ENCODE measurements around the gene TTC39C. TPM values are rescaled to one million over a fixed set of nuclear protein-coding genes. Genes with fewer than 3 reads are reported as not detected.
A peak's percentile ranks its signal among the peaks of the same experiment; 100 is the strongest.

The TTC39C gene
- total and polyA plus RNA-seq, 5 donors from 2014 or later = 109 to 274 (median 180) TPM

DNA sequence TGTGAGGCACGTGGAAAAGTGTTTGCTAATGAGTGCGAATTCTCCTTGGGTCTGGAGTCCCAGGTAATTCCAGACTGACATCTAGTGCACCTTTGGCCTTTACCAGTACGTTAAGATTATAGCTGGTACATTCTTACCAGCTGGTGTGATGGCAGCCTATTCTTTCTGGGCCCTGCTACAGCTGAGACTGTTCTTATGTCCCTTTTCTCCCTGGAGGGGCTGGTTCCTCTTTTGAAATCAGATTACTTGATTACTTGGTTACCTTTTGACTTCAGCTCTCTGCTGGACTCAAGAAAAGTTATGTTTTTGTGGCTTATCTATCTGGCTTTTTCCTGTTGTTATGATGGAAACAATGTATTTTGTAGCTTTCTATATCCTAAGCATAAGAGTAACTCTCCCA lies 138.8 kb downstream of the TTC39C start:
- Mint-ChIP-seq H3K9me3 (no peaks in the 10 kb centered on the region), H3K4me1 (no peaks in the 10 kb centered on the region), H3K36me3 (no peaks in the 10 kb centered on the region), H3K27ac (no peak overlapping the region), H3K27me3 (peaks cover 12% of the 10 kb centered on the region), H3K4me3 (no peak overlapping the region)
- ATAC-seq (ENCODE audit: low read depth in 2 of 2) (no peak), DNase-seq (no peak)
- Histone ChIP-seq H3K27ac (ENCODE audit: insufficient read depth, low read length, poor library complexity, severe bottlenecking) (no peak overlapping the region), H3K9me3 (ENCODE audit: control insufficient read depth in 2 of 2, low read length in 2 of 2) (no peaks in the 10 kb centered on the region), H3K36me3 (ENCODE audit: control insufficient read depth, insufficient read depth, low read length) (no peaks in the 10 kb centered on the region), H3K27me3 (ENCODE audit: control insufficient read depth, insufficient read depth, low read length) (no peaks in the 10 kb centered on the region), H3K4me3 (ENCODE audit: low read depth, low read length) (no peak overlapping the region), H3K4me1 (ENCODE audit: control insufficient read depth, insufficient read depth, low read length, poor library complexity, severe bottlenecking) (no peaks in the 10 kb centered on the region)

DNA sequence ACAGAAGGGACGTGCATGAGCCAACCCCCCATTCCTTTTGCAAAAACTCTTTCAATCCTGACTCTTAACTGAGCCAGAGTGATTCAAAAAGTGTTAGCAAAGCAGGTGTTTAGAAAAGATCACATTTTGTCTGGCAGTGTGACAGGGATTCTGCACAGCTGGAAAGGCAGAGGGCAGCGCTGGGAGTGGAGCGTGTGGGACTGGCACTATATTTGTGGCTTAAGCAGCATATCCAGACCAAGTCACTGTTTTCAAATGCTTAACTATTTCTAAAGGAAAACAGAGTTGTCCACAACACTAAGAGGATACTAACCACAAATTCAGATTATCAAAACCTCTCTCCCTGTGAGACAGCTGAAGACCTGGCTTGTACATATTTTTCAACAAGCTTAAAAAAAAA lies 143.3 kb downstream of the TTC39C start:
- Histone ChIP-seq H3K27me3 (ENCODE audit: control insufficient read depth, insufficient read depth, low read length) (no peaks in the 10 kb centered on the region), H3K4me1 (ENCODE audit: control insufficient read depth, insufficient read depth, low read length, poor library complexity, severe bottlenecking) (no peaks in the 10 kb centered on the region), H3K27ac (ENCODE audit: insufficient read depth, low read length, poor library complexity, severe bottlenecking) (no peak overlapping the region), H3K9me3 (ENCODE audit: control insufficient read depth in 2 of 2, low read length in 2 of 2) (no peaks in the 10 kb centered on the region), H3K4me3 (ENCODE audit: low read depth, low read length) (no peak overlapping the region), H3K36me3 (ENCODE audit: control insufficient read depth, insufficient read depth, low read length) (no peaks in the 10 kb centered on the region)
- ATAC-seq (ENCODE audit: low read depth in 2 of 2) (no peak), DNase-seq (no peak)
- Mint-ChIP-seq H3K27me3 (peaks cover 8% of the 10 kb centered on the region), H3K4me1 (no peaks in the 10 kb centered on the region), H3K36me3 (no peaks in the 10 kb centered on the region), H3K9me3 (no peaks in the 10 kb centered on the region), H3K4me3 (no peak overlapping the region), H3K27ac (no peak overlapping the region)

DNA sequence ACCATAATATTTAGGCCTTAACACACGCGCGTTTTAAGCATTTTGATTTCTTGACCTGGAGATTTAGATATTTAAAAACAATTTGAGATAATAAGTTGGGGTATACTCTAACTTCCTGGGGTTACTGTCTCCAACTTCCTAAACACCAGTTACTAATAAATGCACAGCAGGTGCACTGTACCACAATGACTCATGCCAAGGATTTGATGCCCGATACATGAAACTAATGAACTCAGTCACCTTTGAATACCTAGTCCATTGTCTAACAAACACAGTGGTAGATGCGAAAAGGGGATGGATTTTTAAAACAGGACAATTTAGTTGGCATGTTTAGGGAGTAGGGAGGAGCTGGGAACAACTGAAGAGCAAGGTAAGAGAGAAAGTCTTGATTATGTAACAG lies 145.5 kb downstream of the TTC39C start:
- Histone ChIP-seq H3K36me3 (ENCODE audit: control insufficient read depth, insufficient read depth, low read length) (no peaks in the 10 kb centered on the region), H3K27ac (ENCODE audit: insufficient read depth, low read length, poor library complexity, severe bottlenecking) (no peak overlapping the region), H3K27me3 (ENCODE audit: control insufficient read depth, insufficient read depth, low read length) (no peaks in the 10 kb centered on the region), H3K4me3 (ENCODE audit: low read depth, low read length) (no peak overlapping the region), H3K4me1 (ENCODE audit: control insufficient read depth, insufficient read depth, low read length, poor library complexity, severe bottlenecking) (no peaks in the 10 kb centered on the region), H3K9me3 (ENCODE audit: control insufficient read depth in 2 of 2, low read length in 2 of 2) (no peaks in the 10 kb centered on the region)
- H3K4me3 Mint-ChIP-seq = no peak overlapping the region
- peak overlapping the region in 1 of 3 donors; percentile 40 for H3K27ac Mint-ChIP-seq
- no peaks in the 10 kb centered on the region for H3K36me3 Mint-ChIP-seq
- no peak for ATAC-seq (ENCODE audit: low read depth in 2 of 2)
- H3K9me3 Mint-ChIP-seq = no peaks in the 10 kb centered on the region
- no peaks in the 10 kb centered on the region for H3K27me3 Mint-ChIP-seq
- no peak for DNase-seq
- no peaks in the 10 kb centered on the region for H3K4me1 Mint-ChIP-seq

DNA sequence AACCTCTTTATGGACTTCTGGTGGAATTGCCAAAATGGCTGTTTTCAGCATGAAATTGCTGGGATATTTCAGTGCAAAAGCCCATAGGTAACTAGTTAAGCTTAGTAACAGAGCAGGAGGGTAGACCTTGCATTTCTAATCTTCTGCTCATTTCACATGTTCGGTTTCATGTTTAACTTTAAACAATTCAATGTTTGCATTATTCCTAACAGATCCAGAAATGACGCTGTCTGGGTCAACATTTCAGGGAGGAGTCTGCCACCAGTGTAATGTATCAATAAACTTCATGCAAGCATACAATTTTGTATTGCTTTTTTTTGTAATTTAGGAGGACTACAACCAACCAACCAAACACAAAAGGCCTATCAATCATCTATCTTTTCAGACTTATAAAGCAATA lies 146.8 kb downstream of the TTC39C start:
- no peak overlapping the region for H3K27ac Mint-ChIP-seq
- no peaks in the 10 kb centered on the region for H3K4me1 ChIP-seq (ENCODE audit: control insufficient read depth, insufficient read depth, low read length, poor library complexity, severe bottlenecking)
- no peaks in the 10 kb centered on the region for H3K36me3 ChIP-seq (ENCODE audit: control insufficient read depth, insufficient read depth, low read length)
- no peak for ATAC-seq (ENCODE audit: low read depth in 2 of 2)
- no peaks in the 10 kb centered on the region for H3K9me3 Mint-ChIP-seq
- no peaks in the 10 kb centered on the region for H3K4me1 Mint-ChIP-seq
- no peak overlapping the region for H3K4me3 Mint-ChIP-seq
- no peaks in the 10 kb centered on the region for H3K36me3 Mint-ChIP-seq
- H3K27ac ChIP-seq (ENCODE audit: insufficient read depth, low read length, poor library complexity, severe bottlenecking) = no peak overlapping the region
- H3K27me3 Mint-ChIP-seq = peaks cover 1% of the 10 kb centered on the region
- DNase-seq = no peak
- H3K4me3 ChIP-seq (ENCODE audit: low read depth, low read length) = no peak overlapping the region
- no peaks in the 10 kb centered on the region for H3K9me3 ChIP-seq (ENCODE audit: control insufficient read depth in 2 of 2, low read length in 2 of 2)
- H3K27me3 ChIP-seq (ENCODE audit: control insufficient read depth, insufficient read depth, low read length) = no peaks in the 10 kb centered on the region

DNA sequence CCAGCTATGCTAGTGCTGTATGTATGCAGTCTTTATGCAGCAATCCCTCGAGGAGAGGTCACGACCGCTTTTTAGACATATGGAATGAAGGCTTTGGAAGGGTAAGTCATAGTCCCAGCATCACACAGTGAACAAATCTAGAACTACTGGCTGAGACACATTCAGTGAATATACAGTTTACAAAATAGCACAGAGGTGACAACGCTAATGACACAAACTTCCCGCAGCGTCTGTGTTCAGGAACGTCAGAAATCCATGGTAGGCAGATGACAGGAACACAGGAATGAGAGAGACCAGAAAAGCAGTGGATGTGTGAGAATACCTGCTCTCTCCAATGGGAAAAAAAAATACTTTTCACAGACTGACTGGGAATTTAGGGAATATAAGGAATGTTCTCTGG lies 153.9 kb downstream of the TTC39C start:
- Histone ChIP-seq H3K36me3 (ENCODE audit: control insufficient read depth, insufficient read depth, low read length) (no peaks in the 10 kb centered on the region), H3K9me3 (ENCODE audit: control insufficient read depth in 2 of 2, low read length in 2 of 2) (no peaks in the 10 kb centered on the region), H3K4me3 (ENCODE audit: low read depth, low read length) (no peak overlapping the region), H3K4me1 (ENCODE audit: control insufficient read depth, insufficient read depth, low read length, poor library complexity, severe bottlenecking) (no peaks in the 10 kb centered on the region), H3K27ac (ENCODE audit: insufficient read depth, low read length, poor library complexity, severe bottlenecking) (no peak overlapping the region), H3K27me3 (ENCODE audit: control insufficient read depth, insufficient read depth, low read length) (no peaks in the 10 kb centered on the region)
- H3K4me1 Mint-ChIP-seq = no peaks in the 10 kb centered on the region
- ATAC-seq (ENCODE audit: low read depth in 2 of 2) (no peak), DNase-seq (no peak)
- no peaks in the 10 kb centered on the region for H3K36me3 Mint-ChIP-seq
- H3K4me3 Mint-ChIP-seq = no peak overlapping the region
- H3K27me3 Mint-ChIP-seq = peaks cover 9% of the 10 kb centered on the region
- no peak overlapping the region for H3K27ac Mint-ChIP-seq
- H3K9me3 Mint-ChIP-seq = peaks cover 0 to 2% (median 0%) of the 10 kb centered on the region in 7 donors

GRCh38 chr18:24170360-24170759 lies 155.8 kb downstream of the TTC39C start:
- Mint-ChIP-seq H3K4me1 (no peaks in the 10 kb centered on the region), H3K27ac (no peak overlapping the region), H3K4me3 (no peak overlapping the region), H3K36me3 (no peaks in the 10 kb centered on the region), H3K9me3 (peaks cover 0 to 2% (median 0%) of the 10 kb centered on the region in 7 donors), H3K27me3 (peaks cover 14% of the 10 kb centered on the region)
- Histone ChIP-seq H3K36me3 (ENCODE audit: control insufficient read depth, insufficient read depth, low read length) (no peaks in the 10 kb centered on the region), H3K9me3 (ENCODE audit: control insufficient read depth in 2 of 2, low read length in 2 of 2) (no peaks in the 10 kb centered on the region), H3K27me3 (ENCODE audit: control insufficient read depth, insufficient read depth, low read length) (peaks cover 2% of the 10 kb centered on the region), H3K4me1 (ENCODE audit: control insufficient read depth, insufficient read depth, low read length, poor library complexity, severe bottlenecking) (no peaks in the 10 kb centered on the region), H3K27ac (ENCODE audit: insufficient read depth, low read length, poor library complexity, severe bottlenecking) (no peak overlapping the region), H3K4me3 (ENCODE audit: low read depth, low read length) (no peak overlapping the region)
- ATAC-seq (ENCODE audit: low read depth in 2 of 2) (no peak), DNase-seq (no peak)

- Mint-ChIP-seq H3K4me1 (peaks cover 0 to 3% (median 0%) of the 10 kb centered on the region in 4 donors), H3K4me3 (no peak overlapping the region), H3K27me3 (peaks cover 19% of the 10 kb centered on the region), H3K27ac (no peak overlapping the region), H3K9me3 (no peaks in the 10 kb centered on the region), H3K36me3 (no peaks in the 10 kb centered on the region)
- Histone ChIP-seq H3K36me3 (ENCODE audit: control insufficient read depth, insufficient read depth, low read length) (no peaks in the 10 kb centered on the region), H3K27ac (ENCODE audit: insufficient read depth, low read length, poor library complexity, severe bottlenecking) (no peak overlapping the region), H3K27me3 (ENCODE audit: control insufficient read depth, insufficient read depth, low read length) (peaks cover 6% of the 10 kb centered on the region), H3K9me3 (ENCODE audit: control insufficient read depth in 2 of 2, low read length in 2 of 2) (no peaks in the 10 kb centered on the region), H3K4me1 (ENCODE audit: control insufficient read depth, insufficient read depth, low read length, poor library complexity, severe bottlenecking) (no peaks in the 10 kb centered on the region), H3K4me3 (ENCODE audit: low read depth, low read length) (no peak overlapping the region)
- ATAC-seq (ENCODE audit: low read depth in 2 of 2) = no peak
- DNase-seq = no peak
Measured at GRCh38 chr18:24173997-24174396, 159.4 kb downstream of the TTC39C start.

- no peaks in the 10 kb centered on the region for H3K36me3 ChIP-seq (ENCODE audit: control insufficient read depth, insufficient read depth, low read length)
- Mint-ChIP-seq H3K9me3 (no peaks in the 10 kb centered on the region), H3K36me3 (no peaks in the 10 kb centered on the region), H3K4me3 (peak overlapping the region in 1 of 4 donors; percentile 34), H3K27me3 (peaks cover 18% of the 10 kb centered on the region), H3K27ac (no peak overlapping the region), H3K4me1 (peaks cover 0 to 3% (median 0%) of the 10 kb centered on the region in 4 donors)
- DNase-seq = peak; percentile 8 to 57 (median 15)
- H3K9me3 ChIP-seq (ENCODE audit: control insufficient read depth in 2 of 2, low read length in 2 of 2) = no peaks in the 10 kb centered on the region
- peaks cover 6% of the 10 kb centered on the region for H3K27me3 ChIP-seq (ENCODE audit: control insufficient read depth, insufficient read depth, low read length)
- H3K4me3 ChIP-seq (ENCODE audit: low read depth, low read length) = no peak overlapping the region
- peak in 1 of 2 donors; percentile 28 for ATAC-seq (ENCODE audit: low read depth in 2 of 2)
- no peak overlapping the region for H3K27ac ChIP-seq (ENCODE audit: insufficient read depth, low read length, poor library complexity, severe bottlenecking)
- H3K4me1 ChIP-seq (ENCODE audit: control insufficient read depth, insufficient read depth, low read length, poor library complexity, severe bottlenecking) = no peaks in the 10 kb centered on the region
Measured at GRCh38 chr18:24176727-24177416, 162.3 kb downstream of the TTC39C start.
